ENCODE data around the gene RSBN1L.

Gene RSBN1L

GRCh38 chr7:77734659-77735421, 38.6 kb downstream of the RSBN1L start:
- no peak for DNase-seq

DNA sequence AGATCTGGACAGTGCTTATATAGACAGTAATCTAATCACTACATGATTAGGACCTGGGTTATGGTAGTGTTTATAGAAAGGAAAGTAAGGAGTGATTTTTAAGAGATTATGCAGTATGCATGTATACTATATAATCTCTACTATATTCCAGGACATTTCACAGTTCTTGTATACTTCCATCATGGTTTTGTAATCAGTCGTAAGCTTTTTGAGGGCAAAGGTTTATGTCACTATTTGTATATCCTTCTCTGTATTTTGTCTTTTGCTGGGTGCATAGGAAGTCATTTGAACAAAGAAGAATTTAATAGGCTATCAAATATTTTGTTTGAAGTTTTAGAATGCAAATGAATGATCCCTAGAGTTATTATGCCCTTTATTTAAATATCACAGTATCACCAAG, 39.2 kb downstream of the RSBN1L start:
- DNase-seq: no peak

GRCh38 chr7:77736991-77737390, 40.7 kb downstream of the RSBN1L start:
- no peak for DNase-seq

- DNase-seq: no peak
Observed at GRCh38 chr7:77738382-77738781, 42.1 kb downstream of the RSBN1L start.

GRCh38 chr7:77738871-77739270, 42.6 kb downstream of the RSBN1L start:
- DNase-seq: peak in 1 of 2 experiments; percentile 7

- DNase-seq: no peak
Observed at GRCh38 chr7:77740257-77740656, 44.0 kb downstream of the RSBN1L start.

DNA sequence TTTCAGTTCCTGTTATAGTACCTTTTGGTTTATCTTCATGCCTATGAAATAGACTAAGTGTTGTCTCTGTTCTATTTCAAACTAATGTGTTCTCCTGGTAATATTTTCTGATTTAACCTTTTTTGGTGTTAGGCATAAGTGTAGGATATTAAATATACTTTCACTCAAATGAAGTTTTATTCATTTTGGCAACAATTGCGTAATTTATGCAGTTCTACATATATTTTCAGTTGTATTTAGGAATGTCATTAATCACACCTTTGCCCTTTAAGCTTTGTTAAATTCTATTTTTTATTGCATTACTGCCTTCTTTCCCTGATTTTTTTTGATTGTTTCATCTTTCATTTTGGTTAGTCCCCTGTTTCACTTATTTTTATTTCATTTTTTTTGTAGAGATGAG, 47.3 kb downstream of the RSBN1L start:
- no peak for DNase-seq

- no peak for DNase-seq
Observed at GRCh38 chr7:77745746-77746145, 49.5 kb downstream of the RSBN1L start.

- DNase-seq: no peak
Observed at GRCh38 chr7:77746164-77746823, 50.0 kb downstream of the RSBN1L start.

GRCh38 chr7:77746824-77747165, 50.5 kb downstream of the RSBN1L start:
- DNase-seq: no peak

DNA sequence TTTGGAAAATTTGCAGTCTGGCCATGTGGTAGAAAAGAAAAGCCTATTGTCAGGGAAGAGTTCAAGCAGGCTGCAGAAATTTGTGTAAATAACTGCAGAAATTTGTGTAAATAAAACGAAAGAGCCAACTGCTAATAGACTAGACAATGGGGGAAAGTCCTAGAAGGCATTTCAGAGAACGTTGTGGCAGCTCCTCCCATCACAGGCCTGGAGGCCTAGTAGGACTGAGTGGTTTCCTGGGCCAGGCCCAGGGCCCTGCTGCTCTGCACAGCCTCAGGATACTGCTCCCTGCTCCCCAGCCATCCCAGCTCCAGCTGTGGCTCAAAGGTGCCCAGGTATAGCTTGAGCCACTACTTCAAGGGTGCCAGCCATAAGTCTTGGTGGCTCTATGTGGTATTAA, 50.9 kb downstream of the RSBN1L start:
- no peak for DNase-seq

DNA sequence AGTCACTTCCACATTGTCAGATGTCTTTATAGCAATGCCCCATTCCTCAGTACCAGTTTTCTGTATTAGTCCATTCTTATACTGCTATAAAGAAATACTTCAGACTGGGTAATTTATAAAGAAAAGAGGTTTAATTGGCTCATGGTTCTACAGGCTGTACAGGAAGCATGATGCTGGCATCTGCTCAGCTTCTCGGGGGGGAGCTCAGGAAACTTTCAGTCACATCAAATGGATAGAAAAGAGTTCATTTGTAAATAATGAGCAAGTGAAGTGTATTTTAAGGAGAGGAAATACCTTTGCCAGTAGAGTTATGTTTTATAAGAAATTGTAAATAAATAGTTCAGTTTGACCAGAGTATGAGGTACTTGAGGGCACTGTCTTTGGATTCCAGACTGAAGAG, 51.5 kb downstream of the RSBN1L start:
- DNase-seq: no peak

GRCh38 chr7:77752016-77752415, 55.8 kb downstream of the RSBN1L start:
- DNase-seq: no peak

- DNase-seq: no peak
Observed at GRCh38 chr7:77753173-77753572, 56.9 kb downstream of the RSBN1L start.

- DNase-seq: no peak
Observed at GRCh38 chr7:77757589-77757988, 61.3 kb downstream of the RSBN1L start.

DNA sequence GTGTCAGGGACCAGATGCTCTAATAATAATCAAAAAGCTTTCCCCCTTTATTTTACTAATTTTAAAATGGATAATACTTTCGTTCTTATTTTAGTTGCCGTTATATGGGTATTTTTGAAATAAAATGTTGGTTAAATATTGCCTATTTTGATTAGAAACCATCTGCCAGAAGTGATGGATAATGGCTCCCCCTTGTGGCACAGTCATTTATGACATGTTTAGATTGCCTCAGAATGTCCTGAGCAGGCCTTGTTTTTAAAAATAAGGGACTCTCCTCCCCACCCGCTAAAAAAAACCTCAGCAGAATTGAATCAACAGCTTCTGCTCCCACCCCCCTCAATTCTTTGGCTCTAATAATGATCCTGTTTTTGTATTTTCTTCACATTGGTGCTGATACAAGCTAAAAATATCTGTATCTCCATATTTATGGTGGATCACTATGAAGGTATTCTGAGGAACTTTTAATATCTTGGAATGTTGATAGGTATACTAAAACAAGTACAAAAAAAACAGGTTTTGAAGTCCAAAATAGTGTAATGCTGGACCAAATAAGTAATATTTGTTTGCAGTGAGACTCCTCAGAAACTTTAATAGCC, 63.1 kb downstream of the RSBN1L start:
- DNase-seq: peak in 1 of 2 experiments; percentile 36

DNA sequence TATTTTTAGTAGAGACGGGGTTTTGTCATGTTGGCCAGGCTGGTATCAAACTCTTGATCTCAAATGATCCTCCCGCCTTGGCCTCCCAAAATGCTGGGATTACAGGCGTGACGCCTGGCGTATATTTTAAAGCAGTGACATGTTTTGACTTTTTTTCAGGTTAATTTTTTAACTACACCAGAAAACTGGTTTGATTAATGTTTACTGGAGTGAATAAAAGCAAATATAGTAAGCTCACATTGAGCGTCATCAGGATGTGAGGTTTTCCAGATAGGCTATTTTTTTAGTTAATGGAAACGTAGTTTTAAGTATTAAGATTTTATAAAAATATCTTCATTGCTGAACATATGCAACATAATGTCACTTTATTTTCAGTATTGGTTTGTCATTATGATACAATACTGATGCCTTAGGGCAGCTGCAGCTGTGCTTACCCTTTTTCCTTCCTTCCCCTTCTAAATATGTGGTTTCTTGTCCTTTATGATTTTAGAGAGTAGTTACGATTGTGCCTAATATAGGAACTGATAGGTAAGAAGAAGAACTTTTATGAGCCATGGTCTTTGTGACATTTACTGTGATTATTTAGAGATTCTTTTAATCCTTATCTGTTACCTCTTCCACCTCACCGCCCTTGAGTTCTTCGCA, 64.7 kb downstream of the RSBN1L start:
- DNase-seq: no peak

DNA sequence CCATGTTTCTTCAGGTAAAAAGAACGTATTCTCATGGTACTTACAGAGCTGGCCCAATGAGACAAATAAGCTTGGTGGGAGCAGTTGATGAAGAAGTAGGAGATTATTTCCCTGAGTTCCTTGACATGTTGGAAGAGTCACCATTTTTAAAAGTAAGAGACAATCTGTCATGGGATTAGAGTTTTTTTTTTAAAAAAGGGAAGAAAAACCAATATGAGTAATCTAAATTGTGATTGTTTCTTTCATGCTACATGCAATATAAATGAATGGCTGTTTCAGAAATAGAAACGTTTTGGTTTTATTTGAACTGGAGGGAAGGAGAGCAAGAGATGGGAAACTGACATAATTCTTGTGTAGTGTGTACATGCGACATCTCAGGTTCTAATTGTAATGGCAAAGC, 69.2 kb downstream of the RSBN1L start:
- no peak for DNase-seq

GRCh38 chr7:77765906-77766800, 69.9 kb downstream of the RSBN1L start:
- no peak for DNase-seq

GRCh38 chr7:77766801-77767605, 70.7 kb downstream of the RSBN1L start:
- no peak for DNase-seq

GRCh38 chr7:77770316-77770715, 74.1 kb downstream of the RSBN1L start:
- no peak for DNase-seq

GRCh38 chr7:77771901-77772300, 75.6 kb downstream of the RSBN1L start:
- DNase-seq: no peak
